ENCODE measurements around the gene C10orf67. TPM values are rescaled to one million over a fixed set of nuclear protein-coding genes. Genes with fewer than 3 reads are reported as not detected.

The C10orf67 gene
- total RNA-seq, 2 donors from 2014 or later, result not detected

DNA sequence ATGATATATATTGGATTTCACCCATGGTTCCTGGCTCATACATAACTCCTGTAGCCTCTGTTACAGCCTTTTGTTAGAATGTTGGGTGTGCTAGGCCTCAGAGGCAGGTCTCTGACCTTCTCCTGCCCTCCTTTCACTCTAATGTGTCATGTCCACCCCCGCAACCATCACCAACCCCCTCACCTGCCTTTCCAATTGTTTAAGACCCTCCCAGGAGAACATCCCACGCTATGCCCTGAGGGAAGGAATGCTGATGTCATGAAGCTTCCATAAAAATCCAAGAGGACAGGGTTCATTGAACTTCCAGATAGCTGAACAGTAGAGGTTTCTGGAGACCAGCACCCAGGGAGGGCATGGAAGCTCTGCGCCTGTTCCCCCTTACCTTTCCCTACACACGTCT, 30.8 kb upstream of the C10orf67 start:
- intact Hi-C loops (cut with DNase I), result no loop called here
- Histone ChIP-seq H3K4me1 (no peaks in the 10 kb centered on the region), H3K27me3 (no peaks in the 10 kb centered on the region), H3K36me3 (no peaks in the 10 kb centered on the region), H3K27ac (no peak overlapping the region), H3K9me3 (no peaks in the 10 kb centered on the region), H3K9ac (ENCODE audit: low read depth in 2 of 2, low read length in 2 of 2) (no peak overlapping the region), H3K4me3 (no peak overlapping the region)
- TF ChIP-seq, protein P1, sequence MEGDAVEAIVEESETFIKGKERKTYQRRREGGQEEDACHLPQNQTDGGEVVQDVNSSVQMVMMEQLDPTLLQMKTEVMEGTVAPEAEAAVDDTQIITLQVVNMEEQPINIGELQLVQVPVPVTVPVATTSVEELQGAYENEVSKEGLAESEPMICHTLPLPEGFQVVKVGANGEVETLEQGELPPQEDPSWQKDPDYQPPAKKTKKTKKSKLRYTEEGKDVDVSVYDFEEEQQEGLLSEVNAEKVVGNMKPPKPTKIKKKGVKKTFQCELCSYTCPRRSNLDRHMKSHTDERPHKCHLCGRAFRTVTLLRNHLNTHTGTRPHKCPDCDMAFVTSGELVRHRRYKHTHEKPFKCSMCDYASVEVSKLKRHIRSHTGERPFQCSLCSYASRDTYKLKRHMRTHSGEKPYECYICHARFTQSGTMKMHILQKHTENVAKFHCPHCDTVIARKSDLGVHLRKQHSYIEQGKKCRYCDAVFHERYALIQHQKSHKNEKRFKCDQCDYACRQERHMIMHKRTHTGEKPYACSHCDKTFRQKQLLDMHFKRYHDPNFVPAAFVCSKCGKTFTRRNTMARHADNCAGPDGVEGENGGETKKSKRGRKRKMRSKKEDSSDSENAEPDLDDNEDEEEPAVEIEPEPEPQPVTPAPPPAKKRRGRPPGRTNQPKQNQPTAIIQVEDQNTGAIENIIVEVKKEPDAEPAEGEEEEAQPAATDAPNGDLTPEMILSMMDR (IDR thresholded peaks at IDR 0.05), result no peak
- no peak for DNase-seq

DNA sequence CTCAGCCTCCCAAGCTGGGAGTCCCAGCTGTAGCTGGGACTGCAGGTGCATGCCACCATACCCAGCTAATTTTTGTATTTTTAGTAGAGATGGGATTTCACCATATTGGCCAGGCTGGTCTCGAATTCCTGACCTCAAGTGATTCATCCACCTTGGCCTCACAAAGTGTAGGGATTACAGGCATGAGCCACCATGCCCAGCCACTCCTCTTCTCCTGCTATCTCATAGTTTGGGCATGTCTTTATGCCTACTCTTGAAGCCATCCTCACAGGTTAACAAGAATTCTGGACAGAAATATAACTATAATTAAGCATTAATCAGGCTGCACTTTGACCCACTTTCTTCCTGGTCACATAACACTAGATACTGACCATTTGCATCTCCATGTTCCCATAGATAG, 28.6 kb upstream of the C10orf67 start:
- intact Hi-C loops (cut with DNase I), result no loop called here
- Histone ChIP-seq H3K27me3 (no peaks in the 10 kb centered on the region), H3K4me3 (no peak overlapping the region), H3K27ac (no peak overlapping the region), H3K36me3 (no peaks in the 10 kb centered on the region), H3K9ac (ENCODE audit: low read depth in 2 of 2, low read length in 2 of 2) (no peak overlapping the region), H3K9me3 (no peaks in the 10 kb centered on the region), H3K4me1 (no peaks in the 10 kb centered on the region)
- DNase-seq, result no peak
- TF ChIP-seq, protein P1 (IDR thresholded peaks at IDR 0.05), result no peak

DNA sequence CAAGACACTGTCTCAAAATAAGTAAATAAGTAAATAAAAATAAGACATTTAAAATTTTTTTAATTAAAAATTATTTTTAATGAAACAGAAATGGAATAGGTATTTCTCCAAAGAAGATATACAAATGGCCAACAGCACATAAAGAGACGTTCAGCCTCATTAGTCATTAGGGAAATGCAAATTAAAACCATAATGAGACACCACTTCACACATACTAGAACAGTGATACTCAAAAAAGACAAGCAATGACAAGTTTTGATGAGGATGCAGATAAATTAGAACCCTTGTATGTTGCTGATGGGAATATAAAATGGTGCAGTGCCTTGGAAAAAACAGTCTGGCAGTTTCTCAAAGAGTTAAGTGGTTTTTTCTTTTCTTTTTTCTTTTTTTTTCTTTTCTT, 26.5 kb upstream of the C10orf67 start:
- no peak for DNase-seq
- no peaks in the 10 kb centered on the region for H3K36me3 ChIP-seq
- no peak overlapping the region for H3K4me3 ChIP-seq
- H3K4me1 ChIP-seq, result no peaks in the 10 kb centered on the region
- TF ChIP-seq, protein P1 (IDR thresholded peaks at IDR 0.05), result no peak
- no peaks in the 10 kb centered on the region for H3K27me3 ChIP-seq
- no peak overlapping the region for H3K9ac ChIP-seq (ENCODE audit: low read depth in 2 of 2, low read length in 2 of 2)
- no peak overlapping the region for H3K27ac ChIP-seq
- H3K9me3 ChIP-seq, result no peaks in the 10 kb centered on the region
- intact Hi-C loops (cut with DNase I), result no loop called here

DNA sequence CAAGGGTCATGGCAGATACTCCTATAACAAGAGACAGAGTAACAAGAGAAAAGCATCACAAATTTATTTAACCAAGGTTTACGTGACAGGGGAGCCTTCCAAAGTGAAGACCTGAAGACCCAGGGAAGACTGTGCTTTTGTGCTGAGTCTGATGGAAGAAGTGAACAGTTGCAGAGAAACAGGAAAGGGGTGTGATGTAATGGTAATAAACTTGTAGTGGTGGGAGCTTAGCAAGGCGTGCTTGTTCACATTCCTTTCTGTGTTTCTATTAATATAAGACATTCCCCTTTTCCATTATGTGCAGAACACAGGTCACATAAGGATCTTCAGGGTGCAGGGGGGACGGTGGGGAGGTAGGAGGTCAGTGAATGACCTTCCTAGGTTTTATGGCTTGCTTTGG, 25.5 kb upstream of the C10orf67 start:
- DNase-seq, result no peak
- TF ChIP-seq, protein P1 (IDR thresholded peaks at IDR 0.05), result no peak
- Histone ChIP-seq H3K4me1 (no peaks in the 10 kb centered on the region), H3K27me3 (no peaks in the 10 kb centered on the region), H3K36me3 (no peaks in the 10 kb centered on the region), H3K9me3 (no peaks in the 10 kb centered on the region), H3K27ac (no peak overlapping the region), H3K4me3 (no peak overlapping the region), H3K9ac (ENCODE audit: low read depth in 2 of 2, low read length in 2 of 2) (no peak overlapping the region)
- intact Hi-C loops (cut with DNase I), result no loop called here

DNA sequence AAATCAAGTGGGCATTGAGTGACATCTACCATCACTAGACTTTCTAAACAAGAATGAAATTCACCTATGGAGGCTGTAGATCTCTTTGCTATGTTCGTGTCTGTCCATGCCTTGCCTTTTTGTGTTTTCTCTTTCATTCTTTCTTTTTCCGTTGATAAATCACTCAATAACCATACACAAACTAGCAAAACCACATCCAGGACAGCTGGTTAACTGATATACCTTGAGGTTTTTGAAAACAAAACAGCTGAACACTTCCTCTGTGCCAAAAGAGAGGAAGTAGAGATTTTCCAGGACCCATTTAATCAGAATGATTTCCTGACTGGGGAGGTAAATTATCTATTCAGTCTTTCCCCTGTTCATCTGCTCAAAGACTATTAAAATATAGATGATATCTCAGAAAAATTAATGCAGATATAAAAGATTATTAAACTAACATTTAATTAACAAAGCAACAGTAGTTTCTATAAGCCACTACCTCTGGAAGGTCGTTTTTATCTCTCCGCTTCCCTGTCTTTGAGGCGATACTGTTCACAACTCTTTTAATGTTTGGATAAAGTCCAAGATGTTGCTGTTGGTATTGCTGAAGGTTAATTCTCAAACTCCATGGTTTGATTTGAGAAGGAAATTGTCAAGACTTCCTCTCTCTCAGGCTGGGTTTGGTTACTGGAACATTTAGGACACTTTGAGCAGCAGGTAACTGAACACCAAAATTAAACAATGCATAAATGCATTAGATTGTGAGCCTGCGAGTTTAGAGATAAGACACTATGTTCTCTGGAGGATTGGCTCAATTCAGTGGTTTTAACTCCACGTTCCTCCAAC, 24.4 kb upstream of the C10orf67 start:
- Histone ChIP-seq H3K9ac (ENCODE audit: low read depth in 2 of 2, low read length in 2 of 2) (no peak overlapping the region), H3K4me3 (no peak overlapping the region), H3K27me3 (no peaks in the 10 kb centered on the region), H3K4me1 (no peaks in the 10 kb centered on the region), H3K36me3 (no peaks in the 10 kb centered on the region), H3K27ac (no peak overlapping the region), H3K9me3 (no peaks in the 10 kb centered on the region)
- no peak for DNase-seq
- intact Hi-C loops (cut with DNase I), result no loop called here
- TF ChIP-seq, protein P1 (IDR thresholded peaks at IDR 0.05), result no peak

All from colonic mucosa (tissue), 4 donors.